Measurements from ENCODE around the gene MAGEB18. TPM values are rescaled to one million over a fixed set of nuclear protein-coding genes. Genes with fewer than 3 reads are reported as not detected.

MAGEB18 gene
- not detected in 2 replicates for total RNA-seq

GRCh38 chrX:26138274-26138673 lies at the start of gene MAGEB18:
Gene MAGEB18 (plus strand): TSS chrX:26138343. CDS start chrX:26138986, 643 bp downstream.

GRCh38 chrX:26160301-26160700 lies 22.2 kb downstream of the MAGEB18 start, which contains the start of gene MAGEB6B:
Gene MAGEB6B (plus strand): TSS chrX:26160601. CDS start chrX:26160601, 0 bp downstream.

Other genes starting within 250 kb of the MAGEB18 start
- not detected in 2 replicates for gene MAGEB6B, start 22.3 kb downstream of the MAGEB18 start, total RNA-seq
- not detected in 2 replicates for gene MAGEB6, start 54.1 kb downstream of the MAGEB18 start, total RNA-seq
- gene MAGEB5, start 77.8 kb downstream of the MAGEB18 start, total RNA-seq: not detected in 2 replicates

Data from pericardium fibroblast (primary cell).